GM13976 (cell line): ENCODE data around the gene DAZAP1.
"Not testable (repeated sequence)": the region's sequence is repeated elsewhere in the genome, so short reads cannot be mapped to it uniquely, and the experiment has no call there.

ENCODE experiments used
- DNase-seq: peaks from one replicate; pipeline ENCODE4 v3.0.0; 2012; ENCODE audit warnings: low spot score
- CTCF ChIP-seq: IDR thresholded peaks from 2 replicates; pipeline ENCODE4 v1.5.1; 2012; ENCODE audit warnings: borderline replicate concordance, mild to moderate bottlenecking; ENCODE audit not compliant: insufficient read depth; ENCODE audit errors: extremely low read depth, missing control alignments, control extremely low read depth
- in situ Hi-C: fragments of 300-500 bp; cut with MboI; formaldehyde crosslinking; loops from one replicate; pipeline ENCODE4 v1.12.0; 2022; ENCODE audit warnings: low sequenced_read_pairs, mixed read lengths, inconsistent platforms; ENCODE audit not compliant: unreplicated experiment

DAZAP1 gene

DNA sequence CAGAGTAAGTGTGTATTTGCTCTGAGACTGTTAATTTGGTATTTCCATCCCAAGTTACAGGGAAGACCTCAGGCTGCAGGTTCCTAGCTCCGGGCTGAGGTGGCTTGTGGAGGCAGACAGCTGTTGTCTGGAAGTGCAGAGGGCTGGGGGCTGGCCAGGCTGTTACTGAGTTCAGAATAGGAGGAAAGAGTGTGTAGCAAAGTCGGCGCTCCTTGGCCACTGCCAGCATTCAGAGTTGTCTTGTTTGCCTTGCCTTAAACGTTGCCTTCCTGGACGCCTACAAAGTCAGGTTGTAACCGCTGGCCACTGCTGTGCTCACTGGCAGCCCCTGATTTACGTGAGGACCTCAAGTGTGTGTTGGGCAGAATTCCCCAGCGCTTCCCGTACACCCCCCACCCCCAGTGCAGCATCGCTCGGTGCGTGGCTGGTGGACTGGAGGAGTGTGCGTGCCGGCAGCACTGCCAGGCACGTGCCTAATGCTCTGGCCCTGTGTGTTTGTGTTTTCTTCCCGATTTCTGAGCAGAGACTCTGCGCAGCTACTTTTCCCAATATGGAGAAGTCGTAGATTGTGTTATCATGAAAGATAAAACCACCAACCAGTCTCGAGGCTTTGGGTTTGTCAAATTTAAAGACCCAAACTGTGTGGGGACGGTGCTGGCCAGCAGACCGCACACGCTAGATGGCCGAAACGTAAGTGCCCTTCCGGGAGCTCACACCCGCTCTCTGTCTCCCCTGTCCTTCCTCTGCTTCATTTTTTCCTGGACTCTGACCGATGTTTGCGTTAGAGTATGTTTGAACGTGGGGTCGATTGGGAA is 10.5 kb downstream of the DAZAP1 start:
- no peak for TF ChIP-seq CTCF
- no peak for DNase-seq
- in situ Hi-C loops = no loop called here

DNA sequence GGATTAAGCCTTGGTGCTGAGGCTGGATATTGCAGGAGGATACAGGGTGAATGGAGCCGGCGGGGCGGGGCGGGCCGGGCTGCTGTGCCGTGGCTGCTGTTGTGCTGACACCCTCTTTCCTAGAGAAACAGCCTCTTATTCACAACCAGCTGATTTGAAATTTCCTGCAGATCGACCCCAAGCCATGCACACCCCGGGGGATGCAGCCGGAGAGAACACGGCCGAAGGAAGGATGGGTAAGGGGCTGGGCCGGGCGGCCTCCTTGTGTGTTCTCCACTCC is 11.1 kb downstream of the DAZAP1 start:
- DNase-seq = no peak
- in situ Hi-C loops = no loop called here
- no peak for TF ChIP-seq CTCF

DNA sequence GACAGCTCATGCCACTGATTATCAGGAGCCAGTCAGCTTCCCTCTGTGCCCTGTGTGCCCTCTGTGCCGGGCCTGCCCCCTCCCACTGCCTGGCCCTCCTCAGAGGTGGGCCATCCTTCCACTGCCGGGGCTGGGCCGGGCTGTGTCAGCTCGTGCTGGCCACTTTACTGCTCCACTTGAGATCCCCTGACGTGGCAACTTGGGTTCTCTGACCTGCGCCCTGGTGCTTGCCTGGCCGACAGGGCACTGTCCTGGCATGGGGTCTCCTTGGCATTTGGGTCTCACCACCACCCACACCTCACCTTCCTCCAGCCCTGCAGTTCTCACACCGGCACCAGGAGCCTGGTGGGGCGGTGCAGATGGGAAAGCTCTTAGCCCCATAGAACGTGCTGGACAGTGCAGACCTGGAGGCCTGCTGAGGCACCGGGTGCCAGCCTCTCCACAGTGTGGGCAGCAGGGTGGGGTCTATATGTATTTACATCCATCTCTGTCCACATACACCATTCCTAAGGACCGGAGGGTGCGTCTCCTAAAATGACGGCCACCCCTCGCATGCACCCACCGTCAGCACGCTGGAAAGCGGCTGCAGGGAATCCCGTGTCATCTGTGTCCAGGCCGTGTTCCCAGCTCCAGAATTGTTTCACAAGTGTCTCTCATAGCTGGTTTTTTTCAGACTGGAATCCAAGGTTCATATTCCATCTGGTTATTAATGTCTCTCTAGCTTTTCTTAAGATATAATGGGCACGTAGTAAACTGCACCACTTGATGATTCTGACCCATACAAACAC is 11.8 kb downstream of the DAZAP1 start:
- DNase-seq = no peak
- in situ Hi-C loops = no loop called here
- no peak for TF ChIP-seq CTCF

DNA sequence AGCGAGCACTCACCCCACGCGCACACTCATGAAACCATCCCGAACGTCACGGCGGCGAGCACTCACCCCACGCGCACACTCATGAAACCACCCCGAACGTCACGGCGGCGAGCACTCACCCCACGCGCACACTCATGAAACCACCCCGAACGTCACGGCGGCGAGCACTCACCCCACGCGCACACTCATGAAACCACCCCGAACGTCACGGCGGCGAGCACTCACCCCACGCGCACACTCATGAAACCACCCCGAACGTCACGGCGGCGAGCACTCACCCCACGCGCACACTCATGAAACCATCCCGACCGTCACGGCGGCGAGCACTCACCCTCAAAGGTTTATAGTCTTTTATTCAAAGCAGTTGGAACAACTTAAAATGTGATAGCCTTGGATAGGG is 12.7 kb downstream of the DAZAP1 start:
- DNase-seq, in situ Hi-C loops: not testable (repeated sequence)

DNA sequence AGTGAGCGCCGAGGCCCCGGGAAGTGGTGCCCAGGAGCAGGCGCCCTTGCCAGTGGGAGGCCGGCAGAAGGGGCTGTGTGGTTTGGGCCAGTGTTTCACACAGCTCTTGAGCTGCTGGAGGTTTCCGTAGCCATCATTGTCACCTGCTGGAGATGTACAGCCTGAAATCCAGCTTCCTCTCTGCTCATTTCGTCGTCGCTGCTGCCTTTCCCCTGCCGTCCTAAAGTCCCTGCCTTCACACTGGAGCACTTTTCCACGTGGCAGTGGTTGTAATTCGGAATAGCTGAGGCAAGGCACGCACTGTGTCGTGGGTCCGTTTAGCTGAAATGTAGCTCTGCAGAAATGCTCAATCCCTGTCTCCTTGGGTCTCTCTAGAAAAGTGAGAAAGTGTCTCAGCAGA is 13.2 kb downstream of the DAZAP1 start:
- in situ Hi-C loops = no loop called here
- DNase-seq = no peak
- TF ChIP-seq CTCF = no peak

GRCh38 chr19:1421218-1421957 is 14.0 kb downstream of the DAZAP1 start:
- TF ChIP-seq CTCF = no peak
- in situ Hi-C loops = no loop called here
- no peak for DNase-seq

- no peak for TF ChIP-seq CTCF
- in situ Hi-C loops = no loop called here
Observed at GRCh38 chr19:1421958-1422305, 14.5 kb downstream of the DAZAP1 start.

More at GRCh38 chr19:1421958-1422305, 14.5 kb downstream of the DAZAP1 start:
- no peak for DNase-seq
